SW 1271 (cell line): ENCODE results near the gene GBX1.

Source experiments
- DNase-seq, 2 experiments: peaks; one replicate each; lab custom pipeline; 2025; lab: John Stamatoyannopoulos, UW

GBX1 gene

DNA sequence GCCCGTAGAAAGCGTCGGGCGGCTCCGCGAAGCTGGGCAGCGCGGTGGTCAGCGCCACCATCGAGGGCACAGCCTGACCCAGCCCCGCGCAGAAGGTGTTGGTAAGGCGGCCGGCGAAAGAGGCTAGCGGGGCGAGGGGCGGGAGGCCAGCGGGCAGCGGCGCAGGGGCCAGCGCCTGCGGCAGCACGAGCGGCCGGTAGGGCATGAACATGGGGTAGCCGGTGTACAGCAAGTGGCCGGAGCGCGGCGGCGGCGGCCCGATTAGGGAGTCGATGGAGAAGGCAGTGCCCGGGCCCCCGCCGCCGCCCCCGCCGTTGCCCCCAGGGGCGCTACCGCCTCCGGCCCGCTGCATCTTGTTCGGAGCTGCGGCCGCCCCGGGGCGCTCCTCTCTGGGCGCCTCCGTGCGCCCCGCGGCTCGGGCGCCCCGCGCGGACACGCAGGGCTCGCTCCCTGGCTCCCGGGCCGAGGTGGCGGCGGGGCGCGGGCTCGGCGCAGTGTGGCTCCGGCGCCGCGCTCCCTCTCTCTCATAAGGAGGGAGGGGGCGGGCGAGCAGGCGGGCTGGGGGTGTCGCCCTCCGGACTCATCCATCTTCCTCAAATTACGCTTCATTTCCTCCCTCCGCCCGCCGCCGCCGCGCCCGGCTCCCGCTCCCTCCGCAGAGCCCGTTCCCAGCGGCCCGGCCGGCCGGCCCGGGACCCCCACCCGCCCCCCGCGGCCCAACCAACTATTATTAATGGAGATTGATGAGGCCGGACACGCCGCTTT is at the start of gene GBX1:
TSS of gene GBX1 (minus strand) at position 498 of the 765 bp plus-strand sequence. CDS start at position 352, 146 bp downstream.
- DNase-seq = no peak

DNA sequence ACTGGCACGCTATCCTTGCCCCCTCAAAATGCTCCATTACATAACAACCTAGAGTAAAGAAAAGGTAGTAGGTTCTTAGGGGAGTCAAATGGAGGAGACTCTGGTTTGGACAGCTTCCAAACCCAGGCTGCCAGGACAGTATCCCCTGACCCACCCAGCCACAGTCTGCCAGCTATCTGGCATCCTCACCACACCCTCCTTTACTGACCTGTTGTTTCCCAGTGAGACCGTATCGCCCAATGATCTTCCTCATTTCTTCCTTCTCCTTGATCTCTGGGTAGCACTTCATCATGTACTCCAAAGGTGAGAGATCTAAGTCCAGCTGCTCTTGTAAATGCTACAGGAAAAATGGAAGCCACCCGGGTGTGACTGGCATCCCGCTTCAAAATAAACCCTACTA is 47.9 kb upstream of the GBX1 start:
- no peak for DNase-seq

DNA sequence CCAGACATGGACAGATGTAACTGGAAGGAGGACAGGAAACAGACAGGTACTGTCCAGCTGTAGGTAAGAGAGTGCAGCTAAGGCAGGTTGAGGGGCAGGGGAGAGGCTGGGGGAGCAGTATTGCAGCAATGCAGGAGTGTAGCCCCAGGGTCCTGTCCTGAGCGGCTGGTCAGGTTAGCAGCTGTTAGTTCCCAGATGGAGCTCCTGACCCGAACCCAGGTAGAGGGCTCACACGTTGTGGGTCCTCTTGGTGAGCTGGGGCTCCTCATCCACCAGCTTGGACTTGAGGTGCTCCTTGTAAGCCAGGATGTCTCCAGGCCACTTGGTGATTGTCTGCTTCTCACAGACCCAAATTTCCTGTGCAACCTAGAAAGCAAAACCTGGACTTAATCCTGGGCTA is 46.3 kb upstream of the GBX1 start:
- no peak for DNase-seq

DNA sequence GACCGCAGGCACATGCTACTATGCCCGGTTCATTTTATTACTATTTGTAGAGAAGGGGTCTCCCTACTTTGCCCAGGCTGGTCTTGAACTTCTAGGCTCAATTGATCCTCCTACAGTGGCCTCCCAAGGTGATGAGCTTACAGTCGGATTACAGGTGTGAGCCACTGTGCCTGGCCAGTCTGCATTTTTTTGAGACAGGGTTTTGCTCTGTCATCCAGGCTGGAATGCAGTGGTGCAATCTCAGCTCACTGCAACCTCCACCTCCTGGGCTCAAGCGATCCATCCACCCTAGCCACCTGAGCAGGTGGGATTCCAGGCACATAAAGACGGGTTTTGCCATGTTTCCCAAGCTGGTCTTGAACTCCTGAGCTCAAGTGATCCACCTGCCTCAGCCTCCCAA is 45.1 kb upstream of the GBX1 start:
- no peak for DNase-seq

DNA sequence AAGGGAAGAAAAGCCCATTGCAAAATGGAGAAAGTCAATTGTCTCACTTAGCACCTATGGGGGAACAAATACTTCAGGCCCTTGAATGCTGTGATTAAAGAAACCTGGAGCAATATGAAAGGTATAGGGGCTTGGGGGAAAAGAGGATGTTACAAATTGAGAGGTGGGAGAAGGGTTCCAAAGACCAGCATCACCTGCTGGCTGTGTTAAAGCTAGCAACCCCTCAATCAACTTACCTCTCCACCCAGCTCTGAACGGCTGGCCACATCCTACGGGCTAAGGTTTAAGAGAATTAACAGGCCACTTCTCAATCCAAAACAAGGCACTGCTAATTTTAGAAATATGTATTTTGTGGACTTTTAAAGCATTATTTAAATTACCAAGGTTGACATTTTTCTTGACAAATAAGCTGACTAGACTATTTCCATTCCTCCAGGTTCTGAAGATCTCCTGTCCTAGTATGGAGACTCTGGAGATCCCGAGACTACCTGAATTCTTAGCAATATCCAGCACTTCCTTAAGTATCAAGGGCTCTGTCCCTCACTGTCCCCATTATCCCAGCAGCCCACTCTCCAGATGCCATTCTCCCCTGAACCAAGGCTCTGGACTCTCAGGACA is 43.8 kb upstream of the GBX1 start:
- DNase-seq = no peak

DNA sequence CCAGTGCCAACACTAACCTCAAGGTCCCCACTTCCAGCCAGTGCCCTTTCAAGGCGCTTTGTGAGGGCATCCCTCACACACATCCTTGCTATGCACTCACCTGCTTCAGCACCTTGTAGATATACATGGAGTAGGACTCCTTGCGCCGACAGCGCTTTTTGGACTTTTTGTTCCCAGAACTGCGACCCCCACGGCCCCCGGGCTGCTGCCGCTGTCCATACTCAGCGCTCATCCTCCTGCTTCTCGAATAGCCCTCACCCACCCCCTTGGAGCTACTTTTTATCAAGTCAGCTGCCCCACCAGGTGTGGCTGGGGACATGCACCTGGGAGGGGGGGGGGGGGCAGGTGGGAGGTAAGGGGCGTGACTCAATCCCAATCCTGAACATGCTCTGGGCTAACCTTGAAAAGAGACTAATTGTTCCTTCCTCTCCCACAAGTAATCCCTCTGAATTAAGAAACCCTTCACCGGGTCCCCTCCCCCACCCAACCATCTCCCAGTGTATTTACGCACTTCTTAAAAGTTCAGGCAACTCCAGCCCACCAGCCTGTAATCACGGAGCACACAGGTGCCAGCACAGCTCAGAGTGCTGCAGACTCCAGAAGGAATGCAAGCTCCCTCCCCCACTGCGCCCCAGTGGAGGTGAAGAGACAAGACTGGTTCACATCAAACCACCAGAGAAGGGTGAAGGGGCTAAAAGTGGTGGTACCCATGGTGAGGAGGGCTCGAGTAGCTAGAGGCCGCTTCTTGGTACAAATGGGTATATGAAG is 42.8 kb upstream of the GBX1 start, which contains the start of gene H2BK1:
TSS of gene H2BK1 (minus strand) at position 402 of the 768 bp plus-strand sequence. CDS start at position 232, 170 bp downstream.
- no peak for DNase-seq

DNA sequence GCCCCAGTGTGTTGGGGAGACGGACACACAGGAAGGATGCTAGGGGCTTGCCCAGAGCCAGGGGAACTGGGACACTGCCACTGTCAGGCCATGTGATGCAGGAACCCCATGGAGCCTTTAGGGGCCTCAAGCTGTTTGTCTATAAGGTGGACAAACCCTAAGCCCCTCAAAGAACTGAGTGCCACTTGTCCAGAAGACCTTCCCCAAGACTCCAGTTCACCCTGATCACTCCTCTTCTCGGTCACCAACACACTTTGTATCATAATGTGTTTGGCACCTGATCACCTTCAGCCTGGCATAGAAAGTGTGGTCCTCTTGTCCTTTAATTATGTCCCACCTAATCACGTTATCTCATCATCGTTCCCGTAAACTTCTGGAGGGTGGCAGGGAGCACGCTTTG is 42.1 kb upstream of the GBX1 start:
- DNase-seq = no peak

DNA sequence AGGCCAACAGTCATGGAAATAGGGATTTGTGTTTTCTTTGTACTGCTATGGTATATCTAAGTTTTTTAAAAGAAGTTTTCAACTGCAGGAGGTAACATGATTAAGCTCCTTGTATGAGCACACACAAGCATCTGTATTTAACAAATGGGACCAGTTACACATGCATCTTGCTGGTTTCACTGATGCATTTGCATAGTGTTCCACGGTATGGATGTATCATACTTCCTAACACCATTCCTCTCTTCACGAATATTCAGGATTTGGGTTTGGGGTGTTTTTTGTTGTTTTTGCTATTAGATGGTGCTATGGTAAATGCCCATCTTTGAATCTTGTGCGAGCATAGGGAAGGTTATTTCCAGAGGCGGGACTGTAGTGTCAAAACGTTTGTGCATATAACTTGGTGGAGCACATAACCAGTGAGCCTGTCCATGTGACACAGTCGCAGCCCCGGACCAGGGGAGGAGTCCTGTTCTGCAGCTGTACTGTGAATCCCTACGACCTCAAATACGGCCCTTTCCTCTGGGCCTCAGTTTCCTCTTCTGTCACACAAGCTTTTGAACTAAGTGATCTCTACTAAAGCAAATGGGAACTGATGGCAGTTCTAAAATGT is 40.9 kb upstream of the GBX1 start:
- DNase-seq = no peak

DNA sequence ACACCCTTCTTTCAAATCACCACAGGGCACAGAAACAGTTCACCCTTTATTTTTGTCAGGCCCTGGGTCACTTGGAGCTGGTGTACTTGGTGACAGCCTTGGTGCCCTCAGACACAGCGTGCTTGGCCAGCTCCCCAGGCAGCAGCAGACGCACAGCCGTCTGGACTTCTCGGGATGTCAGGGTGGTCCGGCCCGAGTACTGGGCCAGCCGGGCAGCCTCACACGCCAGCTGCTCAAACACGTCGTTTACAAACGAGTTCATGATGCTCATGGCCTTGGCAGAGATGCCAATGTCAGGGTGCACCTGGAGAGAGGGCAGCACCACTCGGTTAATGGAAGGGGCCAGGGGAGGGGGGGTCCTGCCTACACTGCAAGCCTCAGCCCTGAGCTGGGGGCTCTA is 40.3 kb upstream of the GBX1 start:
- DNase-seq = no peak

DNA sequence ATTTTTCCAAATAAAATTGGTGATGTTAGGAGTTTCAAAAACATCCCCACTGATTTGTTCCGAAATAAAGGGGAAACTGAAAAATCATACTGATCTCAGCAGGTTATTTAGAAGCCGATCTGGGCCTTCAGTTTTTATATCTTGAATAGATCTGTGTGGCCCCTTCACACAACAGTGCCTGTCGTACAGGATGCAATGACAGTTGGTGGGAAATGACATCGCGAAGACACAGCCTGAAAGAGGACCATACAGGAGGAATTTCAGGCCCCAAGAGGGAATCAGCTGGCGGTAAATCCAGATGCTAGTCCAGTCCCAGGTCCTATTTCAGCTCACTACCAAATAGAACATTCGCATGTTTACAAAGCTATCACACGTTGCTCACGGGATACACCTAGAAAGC is 39.8 kb upstream of the GBX1 start:
- DNase-seq = no peak

DNA sequence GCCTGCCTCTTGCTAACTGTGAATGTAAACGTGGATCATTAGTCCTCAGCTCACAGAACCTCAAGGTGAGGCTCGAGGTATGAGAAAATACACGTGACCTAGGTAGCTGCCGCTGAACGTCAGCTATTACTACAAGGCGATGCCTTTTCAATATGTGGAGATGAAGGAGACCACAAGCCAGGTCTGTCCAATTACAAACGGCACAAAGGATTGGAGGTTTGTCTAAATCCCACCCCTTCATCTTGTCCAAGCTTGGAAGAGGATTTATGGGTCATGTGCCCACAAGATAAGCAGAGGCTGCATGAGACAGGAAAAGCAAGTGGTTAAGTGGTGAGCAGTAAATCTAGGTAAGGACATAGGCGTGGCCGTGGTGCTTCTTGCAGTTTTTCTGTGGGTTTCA is 39.4 kb upstream of the GBX1 start:
- DNase-seq = no peak

DNA sequence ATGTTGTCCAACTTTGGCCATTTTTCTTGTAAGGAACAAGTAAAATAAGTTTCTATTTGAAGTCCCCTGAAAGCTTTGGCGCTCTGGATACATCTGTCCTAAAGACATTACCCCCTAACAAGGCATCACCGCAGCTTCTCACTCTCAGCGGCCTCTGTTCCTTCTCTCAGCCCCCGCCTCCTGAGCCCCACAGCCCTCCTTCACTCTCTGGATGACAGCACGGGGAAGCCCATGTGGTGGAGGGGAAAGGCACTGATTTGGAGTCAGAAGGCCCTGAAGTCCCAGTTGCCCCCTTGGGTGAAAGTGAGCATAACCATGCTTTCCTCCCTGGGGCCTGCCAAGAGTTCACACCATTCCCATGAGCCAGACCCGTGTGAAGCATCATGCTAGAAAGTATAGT is 38.2 kb upstream of the GBX1 start:
- DNase-seq = no peak

DNA sequence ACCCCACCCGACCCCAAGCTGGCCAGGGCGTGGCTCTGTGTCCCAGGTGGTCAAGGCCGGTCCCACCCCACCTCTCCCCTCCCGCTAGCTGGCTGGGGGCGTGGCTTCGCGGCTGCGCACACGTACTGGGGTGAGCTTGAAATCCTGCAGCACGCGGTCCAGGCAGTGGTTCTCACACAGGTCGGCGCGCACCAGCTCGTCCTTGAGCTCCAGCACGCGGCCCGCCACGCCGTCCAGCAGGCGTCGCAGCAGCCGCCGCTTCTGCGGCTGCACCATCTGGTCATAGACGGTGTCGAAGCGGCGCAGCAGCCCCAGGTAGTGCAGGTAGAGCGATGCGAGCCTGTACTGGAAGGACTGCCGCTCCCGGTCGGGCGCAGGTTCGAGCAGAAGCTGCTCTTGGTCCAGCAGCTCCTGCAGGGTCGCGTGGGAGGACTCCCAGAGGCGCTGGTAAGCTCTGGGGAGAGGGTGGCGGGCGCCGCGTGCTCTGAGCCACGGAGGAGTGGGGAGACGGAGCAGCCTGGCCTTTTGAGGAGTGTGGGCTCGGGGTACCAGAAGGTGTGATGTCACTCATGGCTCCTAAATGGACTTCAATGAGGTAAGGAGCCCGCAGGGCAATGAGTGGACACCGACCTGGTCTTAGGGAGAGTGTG is 37.0 kb upstream of the GBX1 start:
- DNase-seq = no peak

DNA sequence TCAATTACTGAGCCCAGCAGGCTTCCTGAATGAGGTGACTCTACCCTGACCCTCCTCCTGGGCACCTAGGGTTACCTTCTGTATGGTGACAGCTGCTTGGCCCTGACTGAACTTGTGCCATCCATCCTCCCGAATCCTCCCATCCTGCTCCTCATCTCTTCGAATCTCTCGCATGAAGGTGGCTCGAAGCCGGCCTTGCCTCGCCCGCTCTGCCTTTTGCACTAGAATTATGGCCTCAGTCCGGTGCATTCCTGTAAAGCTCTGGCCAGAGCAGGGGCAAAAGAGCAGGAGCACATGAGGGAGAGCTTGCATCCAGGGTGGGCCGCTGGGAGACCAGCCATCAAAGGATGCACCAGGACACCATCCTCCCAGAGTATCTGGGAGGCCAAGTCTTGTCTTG is 35.3 kb upstream of the GBX1 start:
- DNase-seq = no peak

DNA sequence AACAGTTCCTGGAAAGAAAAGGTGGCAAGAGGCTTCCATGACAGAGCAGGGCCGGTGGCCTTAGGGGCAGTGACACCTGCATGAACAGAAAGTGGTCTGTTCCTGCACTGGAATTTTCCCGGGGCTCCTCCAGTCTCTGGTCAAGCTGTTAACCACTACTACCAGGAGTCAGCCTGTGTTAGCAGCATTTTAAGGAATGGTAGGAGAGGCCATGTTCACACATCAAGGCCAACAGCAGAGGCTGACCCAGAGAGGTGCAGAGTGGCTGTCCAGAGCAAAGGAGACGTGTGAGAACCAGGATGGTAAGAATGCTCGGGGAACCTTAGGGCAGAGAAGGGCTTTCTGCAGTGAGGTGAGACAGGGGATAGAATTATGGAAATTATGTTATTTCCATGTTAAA is 34.3 kb upstream of the GBX1 start:
- no peak for DNase-seq

DNA sequence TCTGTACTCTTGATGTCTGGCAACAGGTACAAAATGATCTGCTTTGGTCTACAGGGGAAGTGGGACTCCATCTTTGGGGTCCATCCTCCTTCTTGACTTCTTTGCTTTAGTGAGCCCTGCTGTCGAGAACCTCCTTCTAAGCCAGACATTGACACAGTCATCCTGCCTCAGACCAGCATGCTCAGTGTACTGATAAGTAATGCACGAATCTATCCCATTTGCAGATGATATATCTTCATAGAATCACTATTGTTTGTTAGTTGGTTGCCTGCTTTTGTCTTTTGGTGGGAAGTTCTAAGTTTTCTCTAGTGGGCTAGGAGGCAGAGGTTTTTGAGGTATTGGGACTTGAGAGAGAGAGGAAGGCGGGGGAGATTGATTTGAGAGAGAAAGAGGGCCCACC is 33.9 kb upstream of the GBX1 start:
- DNase-seq = no peak

DNA sequence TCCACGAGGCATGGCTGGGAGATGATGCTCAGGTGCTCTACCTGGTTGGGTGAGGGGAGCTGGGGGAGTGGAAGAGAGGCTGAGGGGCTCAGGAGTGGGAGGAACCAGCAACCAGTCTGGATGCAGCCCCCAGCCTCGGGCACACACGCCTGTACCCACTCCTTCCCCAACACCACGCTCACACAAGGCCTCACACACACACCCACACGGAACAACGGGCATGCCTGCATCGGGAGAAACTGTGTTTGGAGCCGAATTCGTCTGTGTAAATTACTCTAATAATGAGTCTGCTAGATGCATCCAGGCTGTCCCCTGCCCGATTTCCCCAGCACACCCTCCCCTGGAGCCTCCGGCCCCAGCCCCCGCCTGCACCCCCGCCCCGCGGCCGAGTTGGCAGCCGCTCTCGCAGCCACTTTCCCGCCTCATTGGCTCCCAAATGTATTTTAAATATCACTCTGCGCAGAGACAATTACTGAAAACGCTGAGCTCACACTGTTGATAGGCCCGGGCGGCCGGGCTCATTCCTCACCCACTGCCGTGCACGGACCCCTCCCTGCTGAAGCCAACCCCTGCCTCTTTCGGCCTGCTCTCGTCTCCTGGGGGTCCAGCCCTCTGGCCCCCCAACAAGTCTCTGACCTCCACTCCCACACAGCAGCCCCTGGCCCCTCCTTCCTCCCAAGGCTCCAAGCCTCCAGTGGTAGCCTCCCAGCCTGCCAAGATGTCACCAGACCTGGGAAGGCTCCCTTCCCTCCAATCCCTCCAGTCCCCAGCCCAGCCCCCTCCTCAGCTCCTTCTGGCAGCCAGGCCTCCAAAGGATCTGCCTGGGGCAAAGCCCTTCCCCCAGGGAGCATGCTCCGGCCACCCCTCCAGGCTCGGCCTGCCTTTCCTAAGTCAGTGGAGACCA is 31.7 kb upstream of the GBX1 start:
- no peak for DNase-seq

DNA sequence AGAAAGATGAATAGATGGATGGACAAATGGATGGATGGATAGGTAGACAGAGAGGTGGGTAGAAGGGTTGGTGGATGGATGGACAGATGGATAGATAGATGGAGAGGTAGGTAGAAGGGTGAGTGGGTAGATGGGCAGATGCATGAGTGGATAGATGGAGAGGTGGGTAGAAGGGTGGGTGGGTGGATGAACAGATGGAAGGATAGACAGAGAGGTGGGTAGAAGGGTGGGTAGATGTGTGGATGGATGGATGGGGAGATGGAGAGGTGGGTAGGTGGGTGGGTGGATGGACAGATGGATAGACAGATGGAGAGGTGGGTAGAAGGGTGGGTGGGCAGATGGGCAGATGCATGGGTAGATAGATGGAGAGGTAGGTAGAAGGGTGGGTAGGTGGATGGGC is 30.4 kb upstream of the GBX1 start:
- no peak for DNase-seq

DNA sequence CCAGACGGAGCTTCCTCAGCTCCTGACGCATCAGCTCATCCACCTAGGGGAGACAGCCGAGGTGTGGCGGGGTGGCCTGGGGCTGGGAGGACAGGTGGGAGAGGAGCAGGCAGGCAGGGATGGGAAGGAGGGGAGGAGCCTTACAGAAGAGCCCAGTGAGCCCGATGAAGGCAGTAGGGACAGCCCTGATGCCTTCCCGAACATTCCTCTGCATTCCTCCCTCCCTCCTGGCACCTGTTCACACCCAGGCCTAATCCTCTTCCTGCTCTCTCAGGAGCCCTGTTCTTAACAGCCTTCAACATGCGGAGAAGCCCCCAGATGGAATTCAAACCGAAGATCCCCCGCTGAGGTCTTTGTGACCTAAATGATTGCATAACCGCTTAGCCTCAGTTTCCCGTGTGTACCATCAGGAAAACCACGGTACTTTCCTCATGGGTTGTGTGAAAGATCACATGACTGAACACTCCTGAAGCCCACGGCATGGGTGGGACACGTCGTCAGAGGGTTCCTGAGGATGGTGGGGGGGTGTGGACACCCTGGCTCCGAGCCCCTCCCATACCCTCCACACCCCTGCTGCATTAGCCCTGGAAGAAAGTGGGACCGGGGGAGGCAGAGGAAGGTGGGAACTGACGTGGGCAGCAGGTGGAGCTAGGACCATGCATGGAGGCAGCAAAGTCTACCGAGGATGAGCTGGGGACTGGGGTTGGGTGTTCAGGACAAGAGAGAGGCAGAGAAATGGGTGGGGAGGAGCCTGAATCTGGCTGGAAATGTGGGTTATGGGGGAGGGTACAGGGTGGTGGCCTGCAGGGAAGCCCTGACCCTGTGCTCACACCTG is 28.3 kb upstream of the GBX1 start:
- DNase-seq = no peak

DNA sequence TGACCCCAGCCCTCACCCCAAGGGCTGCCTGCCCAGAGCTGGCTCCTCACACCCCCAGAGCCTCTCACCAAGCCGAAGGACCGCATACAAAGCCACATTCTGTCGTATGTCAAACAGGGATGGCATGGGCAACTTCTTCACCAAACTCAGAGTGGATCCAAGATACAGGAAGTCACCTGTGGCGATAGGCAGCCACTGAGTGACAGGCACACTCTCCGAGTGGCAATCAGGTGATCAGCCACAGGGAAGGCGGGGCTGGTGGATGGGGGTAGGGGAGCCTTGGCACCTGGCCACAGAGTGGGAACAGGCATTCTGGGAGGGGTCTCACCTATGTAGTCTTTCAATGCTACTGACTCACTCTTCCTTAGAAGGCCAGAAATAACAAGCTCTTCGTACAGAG is 26.7 kb upstream of the GBX1 start:
- DNase-seq = no peak
